WTC11 (cell line): ENCODE results near the gene PDK2. TPM values are rescaled to one million over a fixed set of nuclear protein-coding genes. Genes with fewer than 3 reads are reported as not detected.

ENCODE experiments used
- ATAC-seq: fragments of 200-7000 bp; cut with Tn5 transposase; 2 replicates; pipeline ENCODE4 v1.10.0; 2021; ENCODE audit warnings: mild to moderate bottlenecking, moderate library complexity
- CTCF ChIA-PET: fragments of 300-600 bp; sonication (Branson Sonifier 250); formaldehyde crosslinking; loops from one replicate; lab custom pipeline; 2021; ENCODE audit warnings: antibody characterized with exemption; lab: Charles Lee
- POLR2A ChIA-PET: fragments of 350-600 bp; sonication (Branson Sonifier 250); formaldehyde crosslinking; loops from one replicate; lab custom pipeline; 2021; ENCODE audit warnings: antibody characterized with exemption; lab: Charles Lee
- DNase-seq: peaks from one replicate; pipeline ENCODE4 v3.0.0; 2021; ENCODE audit warnings: low spot score
- H3K27ac Mint-ChIP-seq: 2 replicates; pipeline ENCODE4 v1.8.0; 2021; ENCODE audit warnings: mixed read lengths
- H3K27me3 Mint-ChIP-seq: 2 replicates; pipeline ENCODE4 v1.8.0; 2021; ENCODE audit warnings: low read depth, mild to moderate bottlenecking, moderate library complexity, mixed read lengths
- H3K36me3 Mint-ChIP-seq: 2 replicates; pipeline ENCODE4 v1.8.0; 2021; ENCODE audit warnings: mixed read lengths
- H3K4me1 Mint-ChIP-seq: 2 replicates; pipeline ENCODE4 v1.8.0; 2022; ENCODE audit warnings: mixed read lengths
- H3K4me3 Mint-ChIP-seq: 2 replicates; pipeline ENCODE4 v1.8.0; 2021; ENCODE audit warnings: mild to moderate bottlenecking, moderate library complexity, mixed read lengths
- H3K9me3 Mint-ChIP-seq: 2 replicates; pipeline ENCODE4 v1.8.0; 2021; ENCODE audit warnings: mixed read lengths
- AFF4 ChIP-seq: sonication (generic); formaldehyde crosslinking; IDR thresholded peaks from 2 replicates; pipeline ENCODE4 v1.8.1; 2023; ENCODE audit warnings: mild to moderate bottlenecking, missing genetic modification reagents, borderline replicate concordance
- ARID4B ChIP-seq: sonication (generic); formaldehyde crosslinking; IDR thresholded peaks from 2 replicates; pipeline ENCODE4 v1.8.0; 2023; ENCODE audit warnings: missing genetic modification reagents, mild to moderate bottlenecking, borderline replicate concordance
- ATF6 ChIP-seq: sonication (generic); formaldehyde crosslinking; IDR thresholded peaks from 2 replicates; pipeline ENCODE4 v1.8.1; 2023; ENCODE audit warnings: mild to moderate bottlenecking, missing genetic modification reagents
- E2F1 ChIP-seq: sonication (generic); formaldehyde crosslinking; IDR thresholded peaks from 2 replicates; pipeline ENCODE4 v1.8.0; 2022; ENCODE audit warnings: mild to moderate bottlenecking, missing genetic modification reagents
- ELF4 ChIP-seq: sonication (generic); formaldehyde crosslinking; IDR thresholded peaks from 2 replicates; pipeline ENCODE4 v1.8.1; 2022; ENCODE audit warnings: low read depth, mild to moderate bottlenecking, moderate library complexity, missing genetic modification reagents
- GTF2I ChIP-seq: fragments of 250-450 bp; sonication (Bioruptor Pico); conservative IDR thresholded peaks from 2 replicates; pipeline ENCODE4 v1.4.0; 2021; ENCODE audit warnings: mild to moderate bottlenecking
- HMGA2 ChIP-seq: fragments of 250-450 bp; sonication (Bioruptor Pico); IDR thresholded peaks from 2 replicates; pipeline ENCODE4 v1.4.0; 2021; ENCODE audit warnings: mild to moderate bottlenecking, moderate library complexity
- JUN ChIP-seq: sonication (generic); formaldehyde crosslinking; IDR thresholded peaks from 2 replicates; pipeline ENCODE4 v1.8.0; 2023; ENCODE audit warnings: mild to moderate bottlenecking, missing genetic modification reagents
- KAT7 ChIP-seq: sonication (generic); formaldehyde crosslinking; IDR thresholded peaks from 2 replicates; pipeline ENCODE4 v1.8.1; 2023; ENCODE audit warnings: missing genetic modification reagents, mild to moderate bottlenecking, borderline replicate concordance
- PRDM15 ChIP-seq: sonication (generic); formaldehyde crosslinking; IDR thresholded peaks from 2 replicates; pipeline ENCODE4 v1.8.0; 2022; ENCODE audit warnings: missing genetic modification reagents
- SMAD3 ChIP-seq: sonication (generic); formaldehyde crosslinking; IDR thresholded peaks from 2 replicates; pipeline ENCODE4 v1.8.0; 2022; ENCODE audit warnings: missing genetic modification reagents, mild to moderate bottlenecking, borderline replicate concordance
- ZBTB21 ChIP-seq: sonication (generic); formaldehyde crosslinking; IDR thresholded peaks from 2 replicates; pipeline ENCODE4 v1.8.1; 2023; ENCODE audit warnings: mild to moderate bottlenecking, missing genetic modification reagents, borderline replicate concordance
- ZNF121 ChIP-seq: sonication (generic); formaldehyde crosslinking; IDR thresholded peaks from 2 replicates; pipeline ENCODE4 v1.8.0; 2023; ENCODE audit warnings: missing genetic modification reagents
- ZNF317 ChIP-seq: sonication (generic); formaldehyde crosslinking; IDR thresholded peaks from 2 replicates; pipeline ENCODE4 v1.8.1; 2023; ENCODE audit warnings: low read depth, mild to moderate bottlenecking, moderate library complexity, missing genetic modification reagents, borderline replicate concordance
- ZNF425 ChIP-seq: fragments of 250-450 bp; sonication (Bioruptor Pico); conservative IDR thresholded peaks from 2 replicates; pipeline ENCODE4 v1.9.0; 2021; ENCODE audit warnings: mild to moderate bottlenecking
- ZNF671 ChIP-seq: fragments of 250-450 bp; sonication (Bioruptor Pico); IDR thresholded peaks from 2 replicates; pipeline ENCODE4 v1.8.0; 2021; ENCODE audit warnings: mild to moderate bottlenecking
- total RNA-seq: library from RNA; stranded (reverse); gene quantifications from 3 replicates; pipeline ENCODE4 v1.2.3, GENCODE V29; 2021

PDK2 gene
- total RNA-seq, 1 experiment from 2014 or later = 16.6 TPM

- peaks cover 1% of the 10 kb centered on the region; the same call in 1 of the 2 replicates for H3K9me3 Mint-ChIP-seq
- H3K27ac Mint-ChIP-seq = no peak overlapping the region
- no peak for DNase-seq
- H3K27me3 Mint-ChIP-seq = peaks cover 6% of the 10 kb centered on the region
- TF ChIP-seq GTF2I (CRISPR knock-in tag) (no peak), KAT7 (CRISPR knock-in tag) (no peak), SMAD3 (CRISPR knock-in tag) (no peak), ZBTB21 (CRISPR knock-in tag) (no peak), ARID4B (CRISPR knock-in tag) (no peak), ELF4 (CRISPR knock-in tag) (no peak), ZNF425 (CRISPR knock-in tag) (no peak), ATF6 (CRISPR knock-in tag) (no peak), E2F1 (CRISPR knock-in tag) (no peak), ZNF317 (no peak)
- H3K4me3 Mint-ChIP-seq = no peak overlapping the region
- ChIA-PET CTCF (interaction anchor here (1.0 to 1.9 kb wide), 3 partner anchors 9 to 70 kb away, joined by 3 to 7 read pairs (median 7); partner anchors contain the start of gene ITGA3), POLR2A (interaction anchor here (0.8 kb wide), 1 partner anchor 13 kb away, joined by 6 read pairs; no protein-coding TSS in a partner anchor)
- ATAC-seq = no peak
- H3K4me1 Mint-ChIP-seq = peaks cover 35% of the 10 kb centered on the region
- no peaks in the 10 kb centered on the region for H3K36me3 Mint-ChIP-seq
Measured at GRCh38 chr17:50047083-50047482, 48.1 kb upstream of the PDK2 start.

- Mint-ChIP-seq H3K27me3 (peaks cover 6% of the 10 kb centered on the region), H3K27ac (no peak overlapping the region), H3K4me1 (peaks cover 41% of the 10 kb centered on the region), H3K36me3 (no peaks in the 10 kb centered on the region), H3K9me3 (no peaks in the 10 kb centered on the region), H3K4me3 (no peak overlapping the region)
- DNase-seq (no peak), ATAC-seq (no peak)
- ChIA-PET CTCF (interaction anchor here (1.9 kb wide), 2 partner anchors 9 to 32 kb away, joined by 7 read pairs; partner anchors contain the start of gene ITGA3), POLR2A (interaction anchor here (0.8 kb wide), 1 partner anchor 13 kb away, joined by 6 read pairs; no protein-coding TSS in a partner anchor)
- TF ChIP-seq AFF4 (CRISPR knock-in tag) (no peak), SMAD3 (CRISPR knock-in tag) (no peak), ZNF121 (CRISPR knock-in tag) (no peak), PRDM15 (CRISPR knock-in tag) (no peak), HMGA2 (no peak), ZNF671 (CRISPR knock-in tag) (no peak), JUN (CRISPR knock-in tag) (no peak)
Measured at GRCh38 chr17:50047488-50048126, 47.5 kb upstream of the PDK2 start.
